CD4-positive, alpha-beta T cell treated with Interferon gamma for 1 hour (primary cell): ENCODE results near the gene CLEC2L.

ENCODE experiments used
- DNase-seq: peaks from one replicate; pipeline ENCODE4 v3.0.0-alpha.2; 2020

Gene CLEC2L

DNA sequence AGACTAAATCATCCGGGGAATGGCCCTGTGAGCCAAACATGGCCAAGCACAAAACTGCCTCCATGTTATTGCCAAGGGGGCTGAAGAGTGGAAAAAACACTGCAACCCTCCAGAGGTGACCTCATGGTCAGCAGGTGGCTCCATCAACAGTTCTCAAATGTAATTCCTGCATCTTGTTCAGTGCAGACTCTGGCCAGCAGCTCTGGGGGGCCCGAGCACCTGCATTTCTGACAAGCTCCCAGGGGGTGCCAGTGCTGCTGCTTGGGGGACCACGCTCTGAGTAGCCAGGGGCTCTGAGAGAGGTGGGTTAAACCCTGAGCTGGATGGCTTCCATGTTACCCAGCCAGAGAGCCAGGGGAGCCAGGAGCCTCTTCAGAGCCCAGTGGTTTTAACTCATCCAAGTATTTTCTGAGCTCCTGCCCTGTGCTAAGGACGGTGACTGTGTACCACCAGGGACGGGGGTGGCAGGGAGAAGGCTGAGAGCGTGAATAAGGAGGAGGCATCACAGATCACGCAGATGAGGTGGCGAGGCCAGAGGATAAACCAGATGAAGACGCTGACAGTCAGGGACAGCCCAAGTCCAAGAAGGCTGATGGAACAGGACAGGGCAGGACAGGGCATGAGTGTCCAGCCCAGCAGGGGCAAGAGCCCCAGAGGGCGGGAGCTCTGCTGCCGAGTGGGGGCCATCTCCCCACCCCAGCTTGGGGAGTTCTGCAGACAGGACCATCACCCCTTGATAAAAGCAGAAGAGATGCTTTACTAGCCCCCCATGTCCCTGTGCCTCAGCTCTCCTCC, 52.9 kb downstream of the CLEC2L start:
- no peak for DNase-seq

- DNase-seq: no peak
Observed at GRCh38 chr7:139580435-139580834, 57.0 kb downstream of the CLEC2L start.

GRCh38 chr7:139582130-139582650, 58.7 kb downstream of the CLEC2L start:
- no peak for DNase-seq

DNA sequence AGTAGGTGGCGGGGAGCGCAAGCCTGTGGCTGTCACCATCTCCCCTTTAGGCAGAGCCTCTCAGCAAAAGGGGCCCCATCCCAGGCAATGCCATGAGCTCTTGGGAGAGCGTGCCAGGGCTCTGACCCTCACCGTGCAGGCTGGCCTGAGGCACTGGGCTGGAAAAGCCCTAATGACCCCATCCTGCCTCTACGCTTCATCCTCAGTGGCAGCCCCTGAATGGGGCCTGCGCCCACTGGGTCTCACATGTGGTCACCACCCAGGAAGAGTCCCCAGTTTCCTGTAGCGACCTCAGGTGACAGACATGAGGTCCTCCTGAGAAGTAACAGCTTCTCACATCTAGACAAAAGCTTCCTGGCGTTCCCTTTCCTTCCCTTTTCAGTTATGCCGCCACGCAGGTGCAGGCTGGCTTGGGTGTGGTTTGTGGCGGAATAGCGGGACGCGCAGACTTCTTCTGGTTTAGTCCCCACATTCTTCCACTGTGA, 59.2 kb downstream of the CLEC2L start:
- DNase-seq: no peak

DNA sequence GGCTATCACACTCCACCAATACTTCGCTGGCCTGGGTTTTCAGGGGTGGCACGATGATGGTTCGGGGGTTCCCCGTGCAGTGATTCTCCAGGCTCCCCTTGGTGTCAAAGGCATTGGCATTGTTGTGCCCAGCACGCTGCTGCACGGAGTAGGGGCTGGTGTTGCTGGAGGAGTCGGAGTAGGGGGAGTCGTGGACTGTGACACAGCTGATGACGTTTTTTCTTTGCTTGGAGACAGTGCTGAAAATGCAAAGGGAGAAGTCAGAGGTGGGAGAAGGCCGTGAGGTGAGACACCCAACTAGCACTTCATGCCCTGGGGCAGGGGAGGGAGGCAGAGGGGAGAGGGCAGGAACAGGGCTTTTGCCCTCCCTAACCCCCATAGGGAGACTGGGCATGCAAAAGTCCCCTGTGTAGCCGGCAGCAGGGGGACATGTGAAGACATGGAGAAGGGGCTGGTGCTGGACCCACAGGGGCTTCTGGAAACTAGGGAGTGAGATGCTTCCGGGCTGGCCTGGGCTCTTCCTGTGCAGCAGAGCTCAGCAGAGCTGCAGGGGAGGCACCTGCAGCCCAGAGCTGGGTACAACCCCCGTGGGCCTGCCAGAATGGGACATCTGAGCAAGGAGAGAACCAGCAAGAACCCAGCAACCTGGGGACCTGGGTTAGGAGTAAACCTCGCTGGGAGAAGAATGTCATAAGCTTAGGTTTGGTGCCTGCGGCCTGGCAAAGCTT, 60.5 kb downstream of the CLEC2L start:
- no peak for DNase-seq

GRCh38 chr7:139585042-139585441, 61.6 kb downstream of the CLEC2L start:
- DNase-seq: no peak

DNA sequence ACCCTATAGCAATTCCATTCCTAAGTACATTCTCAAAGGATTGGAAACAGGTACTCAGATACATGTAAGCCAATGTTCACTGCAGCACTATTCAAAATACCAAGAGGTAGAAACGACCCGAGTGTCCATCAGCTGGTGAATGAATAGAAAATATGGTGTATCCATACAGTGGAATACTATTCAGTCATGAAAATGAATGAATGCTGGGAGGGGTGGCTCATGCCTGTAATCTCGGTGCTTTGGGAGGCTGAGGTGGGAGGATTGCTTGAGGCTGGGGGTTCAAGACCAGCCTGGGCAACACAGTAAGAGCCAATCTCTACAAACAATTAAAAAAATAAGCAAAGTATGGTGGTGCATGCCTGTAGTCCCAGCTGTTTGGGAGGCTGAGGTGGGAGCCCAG, 62.8 kb downstream of the CLEC2L start:
- no peak for DNase-seq

DNA sequence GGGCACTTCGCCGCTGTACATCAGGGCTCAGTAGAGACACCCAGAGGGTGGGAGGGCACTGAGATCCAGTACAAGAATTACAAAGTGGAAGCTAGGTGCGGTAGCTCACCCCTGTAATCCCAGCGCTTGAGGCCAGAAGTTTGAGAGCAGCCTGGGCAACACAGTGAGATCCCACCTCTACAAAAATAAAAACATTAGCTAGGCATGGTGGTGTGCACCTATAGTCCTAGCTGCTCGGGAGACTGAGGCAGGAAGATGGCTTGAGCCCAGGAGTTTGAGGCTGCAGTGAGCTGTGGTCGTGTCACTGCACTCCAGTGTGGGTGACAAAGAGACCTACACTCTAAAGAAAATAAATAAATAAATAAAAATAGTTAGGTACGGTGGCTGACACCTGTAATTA, 64.0 kb downstream of the CLEC2L start:
- no peak for DNase-seq

DNA sequence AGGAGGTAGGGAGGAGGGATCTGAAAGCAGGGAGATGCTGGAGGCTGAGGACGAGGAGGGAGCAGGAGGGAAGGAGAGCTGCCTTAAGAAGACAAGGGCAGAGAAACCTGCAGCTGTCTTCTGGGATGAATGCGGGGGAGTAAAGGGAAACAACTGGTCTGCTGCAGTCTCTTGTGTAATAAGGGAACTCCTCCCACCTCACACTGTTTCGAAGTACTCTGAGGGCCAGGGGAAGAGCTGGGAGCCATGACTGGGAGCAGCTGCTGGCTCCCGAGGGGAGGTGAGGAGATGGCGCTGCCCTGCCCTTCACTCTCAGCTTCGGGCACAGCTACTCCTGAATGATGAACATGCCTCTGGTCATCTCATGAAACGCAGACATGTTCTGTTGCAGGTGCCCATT, 65.1 kb downstream of the CLEC2L start:
- DNase-seq: no peak

- no peak for DNase-seq
Observed at GRCh38 chr7:139589474-139589873, 66.0 kb downstream of the CLEC2L start.

DNA sequence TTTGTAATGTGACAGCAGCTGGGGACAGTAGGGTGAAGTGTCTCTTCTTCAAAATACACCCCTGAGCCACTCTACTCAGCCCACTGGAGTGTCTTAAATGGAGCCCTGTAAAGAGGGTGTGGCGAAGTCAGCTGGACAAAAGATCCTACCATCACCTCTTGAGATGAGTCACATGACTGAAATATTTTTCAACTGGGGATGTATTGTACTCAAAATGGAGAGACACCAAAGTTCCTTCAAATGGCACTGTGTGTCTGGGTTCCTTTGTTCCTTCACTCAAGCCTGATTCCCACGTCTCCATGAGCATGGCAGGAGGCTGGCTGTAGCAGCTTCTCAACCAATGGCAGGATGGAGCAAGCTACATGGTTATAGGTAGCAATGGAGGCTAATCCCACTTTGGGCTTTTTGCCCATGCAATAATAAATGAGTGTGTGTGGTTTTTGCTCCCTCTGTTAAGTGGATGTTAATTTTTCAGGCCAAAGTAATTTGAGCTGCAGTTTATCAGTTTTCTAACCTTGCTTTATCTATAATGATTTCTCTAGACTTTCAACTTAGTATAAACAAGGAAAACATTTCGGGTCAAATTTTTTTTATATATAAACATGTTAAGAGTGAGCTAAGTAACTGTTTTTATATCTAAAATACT, 68.2 kb downstream of the CLEC2L start:
- DNase-seq: no peak

DNA sequence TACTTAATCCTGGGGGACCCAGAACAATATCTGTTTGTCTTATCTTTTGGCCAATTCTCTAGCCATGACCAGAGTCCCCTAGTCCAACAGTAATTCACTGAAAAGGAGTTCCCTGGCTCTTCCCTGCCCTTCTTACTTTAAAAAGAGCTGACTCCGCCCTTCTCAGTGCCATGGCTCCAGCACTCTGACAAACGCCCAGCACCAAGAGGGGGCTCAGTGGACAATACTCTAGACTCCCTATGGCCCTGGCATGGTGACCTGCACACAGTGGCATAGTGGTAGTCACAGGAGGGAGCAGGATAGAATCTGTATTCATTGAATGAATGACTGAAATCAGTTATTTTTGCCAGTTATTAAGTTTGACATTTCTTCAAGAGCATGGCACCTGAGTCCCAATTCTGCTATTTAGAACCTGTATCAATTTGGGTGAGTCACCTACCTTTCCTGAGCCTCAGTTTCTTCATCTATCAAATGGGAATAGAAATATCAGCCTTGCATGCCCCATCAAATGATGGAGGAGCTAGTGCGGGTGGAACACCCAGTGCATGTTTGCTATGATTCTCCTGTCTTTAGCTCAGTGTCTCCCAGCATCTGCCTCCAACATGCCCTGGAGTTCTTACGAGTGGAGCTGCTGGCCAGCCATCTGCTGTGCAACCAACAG, 69.4 kb downstream of the CLEC2L start:
- no peak for DNase-seq

DNA sequence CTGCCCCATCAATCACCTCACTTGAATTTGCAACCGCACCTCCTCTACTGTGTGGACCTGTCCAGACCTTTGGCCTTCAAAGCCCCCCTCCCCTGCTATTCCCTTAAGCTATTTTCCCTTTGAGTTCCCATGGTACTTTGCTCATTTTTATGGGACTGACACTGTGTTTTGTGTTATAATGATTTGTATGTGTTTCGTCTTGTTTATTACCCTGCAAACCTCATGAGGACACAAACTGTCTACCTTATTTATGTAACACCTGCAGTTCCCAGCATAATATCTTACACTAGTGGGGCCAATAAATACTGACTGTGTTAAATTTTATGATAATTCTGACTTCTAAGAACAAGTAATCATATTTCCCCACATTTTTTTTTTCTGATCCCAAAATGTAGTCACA, 70.6 kb downstream of the CLEC2L start:
- DNase-seq: no peak
